Measurements from ENCODE around the gene ACP2.

DNA sequence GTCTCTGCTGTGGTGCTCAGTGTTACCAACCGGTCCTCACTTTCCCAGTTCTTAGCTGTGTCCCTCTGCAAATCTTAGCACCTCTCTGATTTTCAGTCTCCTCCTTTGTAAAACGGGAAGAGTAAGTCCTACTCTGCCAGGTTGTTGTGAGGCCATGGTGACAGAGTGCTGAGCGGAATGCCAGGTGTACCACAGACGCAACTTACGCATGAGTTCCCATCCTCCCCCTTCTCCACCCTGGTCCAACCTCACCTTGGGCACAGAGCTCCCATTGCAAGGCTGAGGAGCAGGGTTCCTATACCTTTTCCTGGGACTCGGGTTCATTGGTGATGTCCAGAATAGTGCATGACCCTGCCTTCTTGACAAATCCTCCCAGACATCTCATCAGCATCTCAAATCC is 41.2 kb downstream of the ACP2 start:
- TF ChIP-seq, protein P1, sequence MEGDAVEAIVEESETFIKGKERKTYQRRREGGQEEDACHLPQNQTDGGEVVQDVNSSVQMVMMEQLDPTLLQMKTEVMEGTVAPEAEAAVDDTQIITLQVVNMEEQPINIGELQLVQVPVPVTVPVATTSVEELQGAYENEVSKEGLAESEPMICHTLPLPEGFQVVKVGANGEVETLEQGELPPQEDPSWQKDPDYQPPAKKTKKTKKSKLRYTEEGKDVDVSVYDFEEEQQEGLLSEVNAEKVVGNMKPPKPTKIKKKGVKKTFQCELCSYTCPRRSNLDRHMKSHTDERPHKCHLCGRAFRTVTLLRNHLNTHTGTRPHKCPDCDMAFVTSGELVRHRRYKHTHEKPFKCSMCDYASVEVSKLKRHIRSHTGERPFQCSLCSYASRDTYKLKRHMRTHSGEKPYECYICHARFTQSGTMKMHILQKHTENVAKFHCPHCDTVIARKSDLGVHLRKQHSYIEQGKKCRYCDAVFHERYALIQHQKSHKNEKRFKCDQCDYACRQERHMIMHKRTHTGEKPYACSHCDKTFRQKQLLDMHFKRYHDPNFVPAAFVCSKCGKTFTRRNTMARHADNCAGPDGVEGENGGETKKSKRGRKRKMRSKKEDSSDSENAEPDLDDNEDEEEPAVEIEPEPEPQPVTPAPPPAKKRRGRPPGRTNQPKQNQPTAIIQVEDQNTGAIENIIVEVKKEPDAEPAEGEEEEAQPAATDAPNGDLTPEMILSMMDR (IDR thresholded peaks at IDR 0.05): no peak
- TF ChIP-seq POLR2A (IDR thresholded peaks at IDR 0.05): no peak
